Measurements from ENCODE around the gene RBMS1.

GRCh38 chr2:160405077-160405867, 88.3 kb downstream of the RBMS1 start:
- no peak for TF ChIP-seq CTCF (IDR thresholded peaks at IDR 0.05; ENCODE audit: insufficient read depth, low read length)
- TF ChIP-seq REST (IDR thresholded peaks at IDR 0.05; ENCODE audit: insufficient replicate concordance, low read depth): no peak
- TF ChIP-seq POLR2AphosphoS5 (IDR thresholded peaks at IDR 0.05; ENCODE audit: low read depth): no peak

All from HL-60 (cell line).